Loucy (cell line): ENCODE data around the gene GALNT10.
"Not testable (repeated sequence)": the region's sequence is repeated elsewhere in the genome, so short reads cannot be mapped to it uniquely, and the experiment has no call there.

Experiments used
- EZH2phosphoT487 ChIP-seq: fragments of 200-600 bp; IDR thresholded peaks from 2 replicates; pipeline ENCODE4 v1.6.1; 2018; ENCODE audit warnings: antibody characterized with exemption, mild to moderate bottlenecking, moderate library complexity, borderline replicate concordance
- TF ChIP-seq, protein P1 (sequence below): fragments of 200-600 bp; sonication (generic); conservative IDR thresholded peaks from 2 replicates; pipeline ENCODE4 v1.5.1; 2014; ENCODE audit warnings: mild to moderate bottlenecking, antibody characterized with exemption, low read length

DNA sequence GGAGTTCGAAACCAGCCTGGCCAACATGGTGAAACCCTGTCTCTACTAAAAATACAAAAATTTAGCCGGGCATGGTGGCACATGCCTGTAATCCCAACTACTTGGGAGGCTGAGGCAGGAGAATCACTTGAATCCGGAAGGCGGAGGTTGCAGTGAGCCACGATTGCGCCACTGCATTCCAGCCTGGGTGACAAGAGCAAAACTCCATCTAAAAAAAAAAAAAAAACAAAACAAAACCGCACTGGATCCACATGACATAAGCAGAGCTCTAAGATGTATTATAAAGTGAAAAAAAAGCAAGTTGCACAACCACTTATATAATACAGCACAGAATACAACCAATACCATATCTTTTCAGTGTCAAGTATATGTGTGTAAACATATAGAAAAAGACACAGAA is 169.7 kb downstream of the GALNT10 start:
- TF ChIP-seq, protein P1, sequence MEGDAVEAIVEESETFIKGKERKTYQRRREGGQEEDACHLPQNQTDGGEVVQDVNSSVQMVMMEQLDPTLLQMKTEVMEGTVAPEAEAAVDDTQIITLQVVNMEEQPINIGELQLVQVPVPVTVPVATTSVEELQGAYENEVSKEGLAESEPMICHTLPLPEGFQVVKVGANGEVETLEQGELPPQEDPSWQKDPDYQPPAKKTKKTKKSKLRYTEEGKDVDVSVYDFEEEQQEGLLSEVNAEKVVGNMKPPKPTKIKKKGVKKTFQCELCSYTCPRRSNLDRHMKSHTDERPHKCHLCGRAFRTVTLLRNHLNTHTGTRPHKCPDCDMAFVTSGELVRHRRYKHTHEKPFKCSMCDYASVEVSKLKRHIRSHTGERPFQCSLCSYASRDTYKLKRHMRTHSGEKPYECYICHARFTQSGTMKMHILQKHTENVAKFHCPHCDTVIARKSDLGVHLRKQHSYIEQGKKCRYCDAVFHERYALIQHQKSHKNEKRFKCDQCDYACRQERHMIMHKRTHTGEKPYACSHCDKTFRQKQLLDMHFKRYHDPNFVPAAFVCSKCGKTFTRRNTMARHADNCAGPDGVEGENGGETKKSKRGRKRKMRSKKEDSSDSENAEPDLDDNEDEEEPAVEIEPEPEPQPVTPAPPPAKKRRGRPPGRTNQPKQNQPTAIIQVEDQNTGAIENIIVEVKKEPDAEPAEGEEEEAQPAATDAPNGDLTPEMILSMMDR: not testable (repeated sequence)
- not testable (repeated sequence) for TF ChIP-seq EZH2phosphoT487
